BJ (cell line): Measurements from ENCODE around the gene MYL9. TPM values are rescaled to one million over a fixed set of nuclear protein-coding genes. Genes with fewer than 3 reads are reported as not detected.

ENCODE experiments used
- CTCF ChIA-PET: fragments of 350-600 bp; formaldehyde crosslinking; extraction: SDS; loops from one replicate; lab custom pipeline; 2021; ENCODE audit warnings: antibody characterized with exemption, inconsistent platforms; lab: Yijun Ruan, JAX
- POLR2A ChIA-PET: fragments of 300-600 bp; sonication (Branson Sonifier 250); formaldehyde crosslinking; extraction: SDS; loops from one replicate; lab custom pipeline; 2021; ENCODE audit warnings: antibody characterized with exemption; lab: Charles Lee
- DNase-seq: peaks from one replicate; pipeline ENCODE4 v3.0.0-alpha.2; 2011; ENCODE audit warnings: low read depth
- H3K27me3 ChIP-seq: 2 replicates; pipeline ENCODE4 v1.6.0; 2011; ENCODE audit warnings: low read length; ENCODE audit not compliant: control insufficient read depth, insufficient read depth
- H3K36me3 ChIP-seq: 2 replicates; pipeline ENCODE4 v1.5.1; 2011; ENCODE audit warnings: low read length; ENCODE audit not compliant: control insufficient read depth, insufficient read depth
- H3K4me3 ChIP-seq: 2 replicates; pipeline ENCODE4 v1.5.1; 2011; ENCODE audit warnings: low read depth, mild to moderate bottlenecking, control low read depth, low read length
- CTCF ChIP-seq: IDR thresholded peaks from 2 replicates; pipeline ENCODE4 v1.5.1; 2011; ENCODE audit warnings: low read depth, mild to moderate bottlenecking, control low read depth, inconsistent platforms, low read length, moderate library complexity; ENCODE audit not compliant: insufficient read depth
- polyA minus RNA-seq: library from RNA; depleted of rRNA, polyadenylated mRNA; stranded (reverse); fragments of >200 nt; gene quantifications from 2 replicates; pipeline ENCODE4 v1.2.3, GENCODE V29; 2011; rRNA and poly(A)+ RNA removed
- polyA plus RNA-seq: library from polyadenylated mRNA; depleted of rRNA; stranded (reverse); fragments of >200 nt; gene quantifications from 2 replicates; pipeline ENCODE4 v1.2.3, GENCODE V29; 2011; rRNA removed

Gene MYL9
- polyA plus RNA-seq, result 445 and 673 TPM in 2 replicates
- polyA minus RNA-seq, result 572 and 608 TPM in 2 replicates

- no peaks in the 10 kb centered on the region for H3K27me3 ChIP-seq
- TF ChIP-seq CTCF, result peak; percentile 11; the same call in 1 of the 2 replicates
- H3K36me3 ChIP-seq, result peaks cover 12% of the 10 kb centered on the region
- DNase-seq, result peak; percentile 13
- peak within 1 kb of the TSS; percentile 99 for H3K4me3 ChIP-seq
- POLR2A ChIA-PET, result no interaction called here
- CTCF ChIA-PET, result interaction anchor here (0.7 to 3.7 kb wide), 9 partner anchors 20 to 208 kb away, joined by 3 to 15 read pairs (median 4); partner anchors contain the start of gene RAB5IF
Observed at GRCh38 chr20:36541227-36541767, at the start of gene MYL9. TSS of gene MYL9 (plus strand) at chr20:36541519. CDS start at chr20:36544885, 3,366 bp downstream.

- CTCF ChIA-PET, result interaction anchor here (1.6 to 2.5 kb wide), 2 partner anchors 12 to 27 kb away, joined by 5 to 6 read pairs; no protein-coding TSS in a partner anchor
- POLR2A ChIA-PET, result interaction anchor here (0.5 kb wide), 1 partner anchor 8 kb away, joined by 4 read pairs; no protein-coding TSS in a partner anchor
- H3K27me3 ChIP-seq, result no peaks in the 10 kb centered on the region
- no peak for DNase-seq
- H3K4me3 ChIP-seq, result no peak overlapping the region
- TF ChIP-seq CTCF, result no peak
- peaks cover 9% of the 10 kb centered on the region for H3K36me3 ChIP-seq
Observed at GRCh38 chr20:36491901-36492617, 49.3 kb upstream of the MYL9 start.

- POLR2A ChIA-PET, result interaction anchor here (0.7 kb wide), 1 partner anchor 12 kb away, joined by 3 read pairs; no protein-coding TSS in a partner anchor
- Histone ChIP-seq H3K27me3 (no peaks in the 10 kb centered on the region), H3K36me3 (peaks cover 19% of the 10 kb centered on the region), H3K4me3 (no peak overlapping the region)
- peak; percentile 30 for TF ChIP-seq CTCF
- DNase-seq, result no peak
- CTCF ChIA-PET, result interaction anchor here (0.8 to 2.5 kb wide), 9 partner anchors 9 to 36 kb away, joined by 3 to 6 read pairs (median 3); no protein-coding TSS in a partner anchor
Observed at GRCh38 chr20:36493051-36493800, 48.1 kb upstream of the MYL9 start.

DNA sequence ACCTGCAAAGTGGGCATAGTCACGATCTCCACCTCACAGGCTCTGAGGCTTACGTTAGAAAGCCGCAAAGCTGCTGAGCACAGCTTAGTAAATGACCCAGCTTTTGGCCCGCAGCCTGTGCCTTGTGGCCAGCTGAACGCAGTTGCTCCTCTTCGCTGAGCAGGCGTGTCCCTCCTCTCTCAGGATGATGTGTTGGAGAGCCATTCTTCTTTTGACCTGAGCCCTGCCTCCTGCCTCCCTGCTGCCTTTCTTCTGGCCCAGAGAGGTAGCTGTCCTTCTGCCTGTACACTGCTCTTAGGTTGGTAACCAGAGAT, 47.6 kb upstream of the MYL9 start:
- H3K27me3 ChIP-seq, result no peaks in the 10 kb centered on the region
- no peak overlapping the region for H3K4me3 ChIP-seq
- ChIA-PET POLR2A (interaction anchor here (0.7 kb wide), 1 partner anchor 12 kb away, joined by 3 read pairs; no protein-coding TSS in a partner anchor), CTCF (interaction anchor here (0.8 to 1.5 kb wide), 6 partner anchors 9 to 36 kb away, joined by 3 to 6 read pairs (median 3); no protein-coding TSS in a partner anchor)
- DNase-seq, result peak; percentile 59
- TF ChIP-seq CTCF, result no peak
- peaks cover 23% of the 10 kb centered on the region for H3K36me3 ChIP-seq
